Measurements from ENCODE around the gene CBX5.
A peak's percentile ranks its signal among the peaks of the same experiment; 100 is the strongest.

The CBX5 gene

GRCh38 chr12:54270345-54270744 is 9.6 kb downstream of the CBX5 start:
- no peak for TF ChIP-seq POLR2AphosphoS5 (IDR thresholded peaks at IDR 0.05; ENCODE audit: low read depth, low read length)
- TF ChIP-seq SIN3A (IDR thresholded peaks at IDR 0.05; ENCODE audit: borderline replicate concordance, insufficient read depth, low read length): no peak
- no peak for TF ChIP-seq TAF1 (IDR thresholded peaks at IDR 0.05; ENCODE audit: borderline replicate concordance, insufficient read depth, low read length)
- no peak for TF ChIP-seq REST (IDR thresholded peaks at IDR 0.05; ENCODE audit: insufficient read depth in 1 of 2, low read depth in 2 of 2, low read length in 2 of 2)
- TF ChIP-seq FOXP2 (optimal IDR thresholded peaks at IDR 0.05; ENCODE audit: borderline replicate concordance, extremely low read depth, extremely low read length, insufficient read depth): no peak

- TF ChIP-seq SIN3A (IDR thresholded peaks at IDR 0.05; ENCODE audit: borderline replicate concordance, insufficient read depth, low read length) (no peak), FOXP2 (optimal IDR thresholded peaks at IDR 0.05; ENCODE audit: borderline replicate concordance, extremely low read depth, extremely low read length, insufficient read depth) (no peak), TAF1 (IDR thresholded peaks at IDR 0.05; ENCODE audit: borderline replicate concordance, insufficient read depth, low read length) (no peak), POLR2AphosphoS5 (IDR thresholded peaks at IDR 0.05; ENCODE audit: low read depth, low read length) (no peak)
These were observed 13.1 kb downstream of the CBX5 start for GRCh38 chr12:54266852-54267251.

GRCh38 chr12:54265364-54265812 is 14.5 kb downstream of the CBX5 start:
- no peak for TF ChIP-seq TAF1 (IDR thresholded peaks at IDR 0.05; ENCODE audit: borderline replicate concordance, insufficient read depth, low read length)
- TF ChIP-seq SIN3A (IDR thresholded peaks at IDR 0.05; ENCODE audit: borderline replicate concordance, insufficient read depth, low read length): no peak

- TF ChIP-seq REST (IDR thresholded peaks at IDR 0.05; ENCODE audit: insufficient read depth in 1 of 2, low read depth in 2 of 2, low read length in 2 of 2): no peak
- TF ChIP-seq SIN3A (IDR thresholded peaks at IDR 0.05; ENCODE audit: borderline replicate concordance, insufficient read depth, low read length): no peak
- no peak for TF ChIP-seq FOXP2 (optimal IDR thresholded peaks at IDR 0.05; ENCODE audit: borderline replicate concordance, extremely low read depth, extremely low read length, insufficient read depth)
- TF ChIP-seq POLR2AphosphoS5 (IDR thresholded peaks at IDR 0.05; ENCODE audit: low read depth, low read length): no peak
- TF ChIP-seq TAF1 (IDR thresholded peaks at IDR 0.05; ENCODE audit: borderline replicate concordance, insufficient read depth, low read length): no peak
These were observed 17.5 kb downstream of the CBX5 start for GRCh38 chr12:54262403-54262925.

- TF ChIP-seq TAF1 (IDR thresholded peaks at IDR 0.05; ENCODE audit: borderline replicate concordance, insufficient read depth, low read length) (no peak), FOXP2 (optimal IDR thresholded peaks at IDR 0.05; ENCODE audit: borderline replicate concordance, extremely low read depth, extremely low read length, insufficient read depth) (no peak)
These were observed 18.0 kb downstream of the CBX5 start for GRCh38 chr12:54261815-54262402.

- TF ChIP-seq REST (IDR thresholded peaks at IDR 0.05; ENCODE audit: insufficient read depth in 1 of 2, low read depth in 2 of 2, low read length in 2 of 2): no peak
- peak; percentile 17; the same call in 1 of the 2 replicates for TF ChIP-seq SIN3A (IDR thresholded peaks at IDR 0.05; ENCODE audit: borderline replicate concordance, insufficient read depth, low read length)
These were observed 20.5 kb downstream of the CBX5 start for GRCh38 chr12:54259194-54260011.
